ENCODE measurements around the gene ASCC1.

DNA sequence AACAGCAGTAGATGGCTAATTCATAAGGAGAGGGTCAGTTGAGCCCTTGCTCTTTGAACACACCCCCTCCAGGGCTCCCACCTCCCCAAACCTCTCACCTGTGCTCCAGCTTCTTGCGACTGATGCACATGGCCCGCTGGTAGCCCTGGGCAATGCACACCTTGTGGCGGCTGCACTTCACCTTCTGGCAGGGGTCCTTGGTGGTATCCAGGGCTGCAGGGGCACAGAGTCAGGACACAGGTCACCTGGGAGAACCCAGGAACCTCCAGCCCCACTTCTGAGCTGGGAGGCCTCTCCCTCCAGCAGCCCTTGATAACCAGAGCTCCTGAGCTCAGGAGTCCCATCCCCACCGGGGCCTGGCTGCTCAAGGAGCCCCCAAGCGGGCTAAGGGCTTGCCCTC lies 144.0 kb downstream of the ASCC1 start:
- TF ChIP-seq EZH2 (IDR thresholded peaks at IDR 0.05; ENCODE audit: low read length): no peak
- TF ChIP-seq, protein P1, sequence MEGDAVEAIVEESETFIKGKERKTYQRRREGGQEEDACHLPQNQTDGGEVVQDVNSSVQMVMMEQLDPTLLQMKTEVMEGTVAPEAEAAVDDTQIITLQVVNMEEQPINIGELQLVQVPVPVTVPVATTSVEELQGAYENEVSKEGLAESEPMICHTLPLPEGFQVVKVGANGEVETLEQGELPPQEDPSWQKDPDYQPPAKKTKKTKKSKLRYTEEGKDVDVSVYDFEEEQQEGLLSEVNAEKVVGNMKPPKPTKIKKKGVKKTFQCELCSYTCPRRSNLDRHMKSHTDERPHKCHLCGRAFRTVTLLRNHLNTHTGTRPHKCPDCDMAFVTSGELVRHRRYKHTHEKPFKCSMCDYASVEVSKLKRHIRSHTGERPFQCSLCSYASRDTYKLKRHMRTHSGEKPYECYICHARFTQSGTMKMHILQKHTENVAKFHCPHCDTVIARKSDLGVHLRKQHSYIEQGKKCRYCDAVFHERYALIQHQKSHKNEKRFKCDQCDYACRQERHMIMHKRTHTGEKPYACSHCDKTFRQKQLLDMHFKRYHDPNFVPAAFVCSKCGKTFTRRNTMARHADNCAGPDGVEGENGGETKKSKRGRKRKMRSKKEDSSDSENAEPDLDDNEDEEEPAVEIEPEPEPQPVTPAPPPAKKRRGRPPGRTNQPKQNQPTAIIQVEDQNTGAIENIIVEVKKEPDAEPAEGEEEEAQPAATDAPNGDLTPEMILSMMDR (optimal IDR thresholded peaks at IDR 0.05 in 1 of 3, IDR thresholded peaks at IDR 0.05 in 1 of 3, conservative IDR thresholded peaks at IDR 0.05 in 1 of 3; ENCODE audit: extremely low read depth in 1 of 3, insufficient read depth in 2 of 3, low read length in 3 of 3): no peak

All from keratinocyte (primary cell).